WTC11 (cell line): ENCODE measurements around the gene OFD1.

Experiments used
- CBFB ChIP-seq: sonication (generic); formaldehyde crosslinking; IDR thresholded peaks from 2 replicates; pipeline ENCODE4 v1.8.1; 2022; ENCODE audit warnings: mild to moderate bottlenecking, low read depth, missing genetic modification reagents
- CTCF ChIP-seq: fragments of 200-600 bp; IDR thresholded peaks from 2 replicates; pipeline ENCODE4 v1.8.0; 2022; ENCODE audit warnings: antibody characterized with exemption
- IRF2 ChIP-seq: sonication (generic); formaldehyde crosslinking; IDR thresholded peaks from 2 replicates; pipeline ENCODE4 v1.8.0; 2022; ENCODE audit warnings: low read depth, missing genetic modification reagents, borderline replicate concordance
- TCF7 ChIP-seq: sonication (generic); formaldehyde crosslinking; IDR thresholded peaks from 2 replicates; pipeline ENCODE4 v1.8.0; 2022; ENCODE audit warnings: mild to moderate bottlenecking, low read depth, missing genetic modification reagents, moderate library complexity
- ZBTB21 ChIP-seq: sonication (generic); formaldehyde crosslinking; IDR thresholded peaks from 2 replicates; pipeline ENCODE4 v1.8.1; 2023; ENCODE audit warnings: mild to moderate bottlenecking, missing genetic modification reagents, borderline replicate concordance

- no peak for TF ChIP-seq CTCF
- no peak for TF ChIP-seq ZBTB21 (CRISPR knock-in tag)
- no peak for TF ChIP-seq TCF7 (CRISPR knock-in tag)
- TF ChIP-seq IRF2: no peak
- no peak for TF ChIP-seq CBFB (CRISPR knock-in tag)
Measured at GRCh38 chrX:13815664-13816063, 81.1 kb downstream of the OFD1 start.
